HepG2 (cell line): ENCODE data around the gene SFXN1.

ENCODE experiments used
- JUND ChIP-seq: sonication (generic); formaldehyde crosslinking; IDR thresholded peaks from 2 replicates; pipeline ENCODE4 v1.8.0; 2022; ENCODE audit warnings: mild to moderate bottlenecking, missing genetic modification reagents
- KAT8 ChIP-seq: IDR thresholded peaks from 2 replicates; pipeline ENCODE4 v1.6.1; 2016; ENCODE audit warnings: missing genetic modification reagents, missing compliant biosample characterization
- SRF ChIP-seq: IDR thresholded peaks from 2 replicates; pipeline ENCODE4 v1.6.1; 2011; ENCODE audit warnings: mild to moderate bottlenecking, low read depth, low read length, moderate library complexity
- ZNF230 ChIP-seq: sonication (generic); formaldehyde crosslinking; IDR thresholded peaks from 2 replicates; pipeline ENCODE4 v1.4.0; 2020; ENCODE audit warnings: mild to moderate bottlenecking, missing genetic modification reagents
- TF ChIP-seq, protein P1 (sequence below), 2 experiments: IDR thresholded peaks; 2 replicates each; pipeline ENCODE4 v1.6.1; 2011 to 2012; ENCODE audit warnings: low read length in 2 of 2, borderline replicate concordance in 1 of 2, low read depth in 1 of 2, mild to moderate bottlenecking in 1 of 2, moderate library complexity in 1 of 2

DNA sequence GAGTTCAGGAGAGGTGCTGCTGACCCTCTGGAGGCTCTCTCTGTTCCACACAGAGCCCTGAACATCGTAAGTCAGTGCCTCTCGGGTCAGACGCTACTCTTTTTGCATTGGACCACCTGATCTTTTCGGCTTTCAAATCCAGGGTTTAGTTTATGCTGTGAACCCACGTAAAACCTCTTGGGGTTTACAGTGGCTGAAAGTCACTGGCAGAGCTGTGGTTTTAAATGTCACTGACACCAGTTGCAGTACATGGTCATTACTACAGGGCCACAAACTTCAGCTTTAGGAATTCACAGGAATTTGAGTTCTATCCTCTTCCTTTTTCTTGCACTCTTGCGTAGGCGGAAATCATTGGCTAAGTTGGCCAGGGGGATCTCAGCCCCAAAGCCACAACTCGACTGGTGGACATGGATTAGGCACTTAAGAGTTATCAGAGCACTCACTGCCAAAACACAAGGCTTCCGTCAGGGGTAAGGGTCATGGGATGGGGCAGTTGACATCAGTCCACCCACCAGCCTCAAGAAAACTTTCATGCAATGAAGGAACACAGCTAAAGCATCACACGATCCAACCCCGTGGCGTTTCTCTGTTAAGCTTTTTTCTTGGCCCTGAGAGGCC is 76.9 kb downstream of the SFXN1 start:
- TF ChIP-seq, protein P1, sequence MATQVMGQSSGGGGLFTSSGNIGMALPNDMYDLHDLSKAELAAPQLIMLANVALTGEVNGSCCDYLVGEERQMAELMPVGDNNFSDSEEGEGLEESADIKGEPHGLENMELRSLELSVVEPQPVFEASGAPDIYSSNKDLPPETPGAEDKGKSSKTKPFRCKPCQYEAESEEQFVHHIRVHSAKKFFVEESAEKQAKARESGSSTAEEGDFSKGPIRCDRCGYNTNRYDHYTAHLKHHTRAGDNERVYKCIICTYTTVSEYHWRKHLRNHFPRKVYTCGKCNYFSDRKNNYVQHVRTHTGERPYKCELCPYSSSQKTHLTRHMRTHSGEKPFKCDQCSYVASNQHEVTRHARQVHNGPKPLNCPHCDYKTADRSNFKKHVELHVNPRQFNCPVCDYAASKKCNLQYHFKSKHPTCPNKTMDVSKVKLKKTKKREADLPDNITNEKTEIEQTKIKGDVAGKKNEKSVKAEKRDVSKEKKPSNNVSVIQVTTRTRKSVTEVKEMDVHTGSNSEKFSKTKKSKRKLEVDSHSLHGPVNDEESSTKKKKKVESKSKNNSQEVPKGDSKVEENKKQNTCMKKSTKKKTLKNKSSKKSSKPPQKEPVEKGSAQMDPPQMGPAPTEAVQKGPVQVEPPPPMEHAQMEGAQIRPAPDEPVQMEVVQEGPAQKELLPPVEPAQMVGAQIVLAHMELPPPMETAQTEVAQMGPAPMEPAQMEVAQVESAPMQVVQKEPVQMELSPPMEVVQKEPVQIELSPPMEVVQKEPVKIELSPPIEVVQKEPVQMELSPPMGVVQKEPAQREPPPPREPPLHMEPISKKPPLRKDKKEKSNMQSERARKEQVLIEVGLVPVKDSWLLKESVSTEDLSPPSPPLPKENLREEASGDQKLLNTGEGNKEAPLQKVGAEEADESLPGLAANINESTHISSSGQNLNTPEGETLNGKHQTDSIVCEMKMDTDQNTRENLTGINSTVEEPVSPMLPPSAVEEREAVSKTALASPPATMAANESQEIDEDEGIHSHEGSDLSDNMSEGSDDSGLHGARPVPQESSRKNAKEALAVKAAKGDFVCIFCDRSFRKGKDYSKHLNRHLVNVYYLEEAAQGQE (IDR thresholded peaks at IDR 0.05; ENCODE audit: borderline replicate concordance in 1 of 2, low read depth in 1 of 2, low read length in 2 of 2): no peak
- TF ChIP-seq KAT8 (no peak), SRF (no peak), ZNF230 (CRISPR knock-in tag) (no peak), JUND (CRISPR knock-in tag) (no peak)
